CD4-positive, alpha-beta T cell treated with Interleukin-12 subunit alpha and Interleukin-12 subunit beta, for 1 hour (primary cell): ENCODE data around the gene GLYR1.

Experiments
- DNase-seq: peaks from one replicate; pipeline ENCODE4 v3.0.0-alpha.2; 2020

GLYR1 gene

DNA sequence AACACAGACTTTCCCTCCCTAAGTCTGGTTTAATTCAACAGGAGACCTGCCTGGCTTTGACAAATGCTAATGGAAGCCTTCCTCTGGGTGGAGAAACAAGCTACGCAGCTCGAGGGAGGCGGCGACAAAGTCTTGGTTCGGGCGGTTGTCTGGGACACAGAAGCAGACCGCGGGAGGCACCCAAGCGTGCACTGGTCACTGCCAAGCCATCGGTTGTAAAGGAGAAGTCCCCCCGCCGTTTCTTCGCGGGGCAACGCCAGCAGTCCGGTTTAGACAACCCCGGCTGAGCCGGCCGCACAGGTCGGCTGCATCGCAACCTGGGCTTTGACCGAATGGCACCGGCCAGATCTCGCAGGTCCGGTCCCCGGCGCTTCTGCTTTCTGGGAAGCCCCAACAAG, 586 bp downstream of the GLYR1 start:
- DNase-seq = peak; percentile 36

- DNase-seq = no peak
Observed at GRCh38 chr16:4840984-4841383, 6.1 kb downstream of the GLYR1 start.

DNA sequence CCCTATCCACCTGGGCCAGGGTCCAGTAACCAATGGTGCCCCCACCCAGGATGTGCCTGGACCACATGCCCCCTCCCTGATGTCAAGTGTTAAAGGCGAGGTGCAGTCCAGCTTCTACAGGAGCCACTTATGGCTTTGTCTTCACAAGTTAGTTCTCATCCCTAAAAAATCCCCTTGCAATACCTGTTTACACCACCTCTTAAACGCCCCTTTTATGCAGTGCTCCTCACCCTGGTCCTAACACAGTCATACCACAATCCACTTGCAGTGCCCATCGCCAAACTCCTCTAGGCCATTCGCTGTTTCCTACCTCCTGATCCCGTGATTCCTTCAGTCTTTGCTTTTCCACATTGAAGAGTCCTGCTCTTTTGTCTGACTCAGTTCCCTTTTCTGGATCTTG, 7.1 kb downstream of the GLYR1 start:
- DNase-seq = no peak

DNA sequence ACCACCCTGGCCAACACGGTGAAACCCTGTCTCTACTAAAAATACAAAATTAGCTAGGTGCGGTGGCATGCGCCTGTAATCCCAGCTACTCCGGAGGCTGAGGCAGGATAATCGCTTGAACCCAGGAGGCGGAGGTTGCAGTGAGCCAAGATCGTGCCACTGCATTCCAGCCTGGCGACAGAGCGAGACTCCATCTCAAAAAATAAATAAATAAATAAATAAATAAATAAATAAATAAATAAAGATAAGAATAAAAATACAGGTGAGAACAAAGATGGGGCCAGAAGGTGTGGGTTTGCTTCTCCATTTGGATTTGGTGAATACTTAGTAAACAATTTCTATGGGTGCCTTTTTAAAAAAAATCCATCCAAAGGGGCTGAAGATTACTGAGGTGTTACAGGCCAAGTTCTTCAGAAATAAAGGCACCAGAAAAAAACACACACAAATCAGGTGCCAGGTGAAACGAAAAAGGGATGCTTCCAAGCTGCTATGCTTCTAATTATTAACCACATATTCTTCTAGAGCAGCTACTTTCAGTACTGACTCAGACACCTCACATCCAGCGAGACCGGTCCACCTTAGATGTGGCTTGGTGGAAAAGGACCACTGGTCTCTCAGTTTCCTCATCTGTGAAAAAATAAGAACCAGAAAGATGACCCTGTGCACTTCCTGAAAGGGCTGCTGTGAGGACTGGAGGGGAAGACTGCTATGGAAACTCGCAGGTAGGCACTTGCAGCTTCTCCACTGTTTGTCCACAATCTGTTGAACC, 9.2 kb downstream of the GLYR1 start:
- DNase-seq = no peak

GRCh38 chr16:4836727-4837126, 10.4 kb downstream of the GLYR1 start:
- no peak for DNase-seq

DNA sequence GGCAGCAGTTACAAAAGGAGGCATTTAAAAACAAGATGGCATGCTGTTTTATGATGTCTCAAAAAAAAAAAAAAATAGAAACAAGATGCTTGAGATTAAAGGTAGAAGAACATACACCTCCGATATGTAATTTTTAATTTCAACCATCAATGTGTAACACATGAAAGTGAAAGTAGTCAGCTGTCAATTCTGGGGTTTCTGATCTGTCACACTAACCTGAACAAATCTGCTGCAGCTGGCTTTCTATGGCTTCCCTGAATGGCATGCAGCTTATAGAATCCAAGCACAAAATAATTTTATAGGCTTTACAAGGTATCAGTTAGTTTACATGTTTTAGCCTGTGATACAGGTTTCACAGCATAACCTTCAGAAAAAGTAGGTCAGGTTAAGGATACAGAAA, 13.5 kb downstream of the GLYR1 start:
- DNase-seq = no peak

DNA sequence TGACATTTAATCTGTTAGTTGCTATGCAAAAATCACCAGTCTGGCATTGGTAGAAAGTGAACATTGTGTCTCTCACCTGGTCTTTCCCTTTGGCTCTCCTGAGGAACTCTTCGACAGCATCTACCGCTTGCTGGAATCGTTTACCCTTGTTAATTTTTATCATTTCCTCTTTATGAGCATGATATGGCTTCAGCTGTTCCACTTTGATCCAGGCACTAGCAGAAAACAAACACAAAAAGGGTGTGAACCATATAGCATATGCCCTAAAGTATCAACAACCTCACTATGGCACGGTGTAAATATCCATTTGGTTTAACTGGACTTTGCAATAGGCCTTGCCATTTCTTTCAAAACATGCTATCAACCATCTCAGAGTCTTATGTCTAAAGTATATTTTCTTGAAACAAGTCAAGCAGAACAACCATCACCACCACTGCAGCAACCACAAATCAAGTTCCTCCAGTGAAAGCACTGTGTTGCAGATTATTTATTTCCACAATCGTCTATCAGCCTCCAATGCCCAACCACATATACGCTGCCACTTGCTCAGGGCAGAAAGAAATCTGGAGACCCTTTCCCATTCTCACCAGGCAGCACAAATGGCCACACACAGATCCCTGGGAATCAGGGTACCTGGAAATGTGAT, 14.3 kb downstream of the GLYR1 start:
- no peak for DNase-seq

DNA sequence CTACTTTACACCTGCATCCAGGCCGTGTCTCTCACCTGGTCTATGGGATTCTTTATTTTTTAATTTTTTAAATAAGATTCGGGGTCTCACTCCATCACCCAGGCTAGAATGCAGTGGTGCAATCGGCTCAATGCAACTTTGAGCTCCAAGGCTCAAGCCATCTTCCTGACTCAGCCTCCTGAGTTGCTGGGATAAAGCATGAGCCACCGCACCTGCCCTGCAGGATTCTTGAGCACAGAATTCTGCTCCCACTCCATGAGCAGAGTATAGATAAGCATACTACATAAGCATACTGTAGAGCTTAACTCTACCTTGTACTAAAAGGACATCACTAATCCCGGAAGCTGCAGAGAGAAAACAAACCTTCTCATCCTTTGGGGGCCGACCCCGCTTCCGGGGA, 15.5 kb downstream of the GLYR1 start:
- DNase-seq = no peak

DNA sequence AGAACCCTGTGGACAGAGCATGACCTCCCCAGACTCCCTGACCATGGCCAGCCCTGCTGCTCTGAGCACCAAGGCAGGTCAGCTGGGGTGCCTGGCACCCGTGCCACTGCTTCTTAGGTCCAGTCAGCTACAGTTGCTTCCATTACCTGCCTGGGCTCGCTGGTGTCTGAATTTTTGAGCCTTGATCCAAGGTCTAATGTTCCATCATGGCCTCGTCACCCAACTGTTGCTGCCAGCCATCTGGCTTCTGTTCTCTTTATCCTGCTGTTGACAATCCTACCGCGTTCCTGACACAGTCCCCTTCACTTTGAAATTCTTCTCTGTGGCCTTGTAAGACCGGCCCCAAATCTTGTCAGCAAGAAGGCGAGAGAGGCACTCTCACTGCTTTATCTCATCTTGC, 16.7 kb downstream of the GLYR1 start:
- DNase-seq = no peak

DNA sequence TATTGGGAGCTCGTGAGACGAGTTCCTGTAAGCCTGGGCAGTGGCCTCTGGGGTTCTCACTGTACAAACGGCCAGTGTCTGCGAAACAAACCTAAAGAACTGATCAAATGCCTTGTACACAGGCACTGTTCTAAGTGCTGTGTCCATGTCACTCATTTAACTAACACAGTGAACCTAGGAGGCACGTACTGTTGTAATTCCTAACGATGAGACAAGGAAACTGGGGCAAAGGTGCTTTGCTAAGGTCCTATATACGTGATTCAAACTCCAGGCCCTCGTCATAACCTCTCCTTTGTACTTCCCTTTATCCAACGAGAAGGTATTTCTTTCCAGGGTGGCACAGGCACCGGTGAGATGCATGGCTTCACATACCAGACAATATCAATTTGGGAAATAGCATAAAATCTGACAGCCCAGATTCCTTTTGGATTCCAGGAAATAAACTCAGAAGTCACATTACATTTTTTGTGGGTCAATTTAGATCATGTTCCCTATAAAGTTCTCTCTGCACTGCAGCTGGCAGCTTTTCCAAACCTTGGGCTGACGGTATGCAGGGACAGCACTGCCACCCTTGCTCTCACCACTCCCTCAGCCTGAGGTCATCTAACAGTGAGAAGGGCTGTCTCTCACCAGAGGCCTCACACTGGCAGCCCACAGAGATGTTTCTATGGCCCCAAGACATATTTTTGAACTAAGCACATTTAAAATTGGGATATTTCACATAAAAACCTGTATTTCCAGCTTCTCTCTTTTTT, 18.3 kb downstream of the GLYR1 start:
- no peak for DNase-seq

DNA sequence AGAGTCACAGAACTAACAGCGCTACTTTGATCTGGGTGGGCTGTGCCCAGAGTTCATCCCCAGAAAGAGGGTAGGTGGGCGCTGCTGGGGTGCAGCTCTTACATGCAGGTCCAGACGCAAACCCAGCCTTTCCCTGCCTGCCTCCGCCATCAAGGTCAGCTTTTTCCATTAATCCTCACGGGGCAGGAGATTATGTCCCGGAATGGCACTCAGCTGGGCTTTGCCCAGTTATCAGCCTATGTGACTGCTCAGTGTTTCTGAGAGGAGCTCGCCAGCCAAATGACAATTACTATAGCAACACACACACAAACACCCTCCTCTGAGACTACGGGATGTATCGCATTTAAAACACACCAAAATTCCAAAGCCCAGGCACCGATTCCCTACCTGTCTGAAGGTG, 20.1 kb downstream of the GLYR1 start:
- DNase-seq = no peak

GRCh38 chr16:4826526-4826925, 20.6 kb downstream of the GLYR1 start:
- DNase-seq = no peak

- no peak for DNase-seq
Observed at GRCh38 chr16:4825196-4825595, 21.9 kb downstream of the GLYR1 start.

- no peak for DNase-seq
Observed at GRCh38 chr16:4820652-4821051, 26.4 kb downstream of the GLYR1 start.

- DNase-seq = no peak
Observed at GRCh38 chr16:4814542-4815173, 32.4 kb downstream of the GLYR1 start.

GRCh38 chr16:4814046-4814445, 33.0 kb downstream of the GLYR1 start:
- no peak for DNase-seq

DNA sequence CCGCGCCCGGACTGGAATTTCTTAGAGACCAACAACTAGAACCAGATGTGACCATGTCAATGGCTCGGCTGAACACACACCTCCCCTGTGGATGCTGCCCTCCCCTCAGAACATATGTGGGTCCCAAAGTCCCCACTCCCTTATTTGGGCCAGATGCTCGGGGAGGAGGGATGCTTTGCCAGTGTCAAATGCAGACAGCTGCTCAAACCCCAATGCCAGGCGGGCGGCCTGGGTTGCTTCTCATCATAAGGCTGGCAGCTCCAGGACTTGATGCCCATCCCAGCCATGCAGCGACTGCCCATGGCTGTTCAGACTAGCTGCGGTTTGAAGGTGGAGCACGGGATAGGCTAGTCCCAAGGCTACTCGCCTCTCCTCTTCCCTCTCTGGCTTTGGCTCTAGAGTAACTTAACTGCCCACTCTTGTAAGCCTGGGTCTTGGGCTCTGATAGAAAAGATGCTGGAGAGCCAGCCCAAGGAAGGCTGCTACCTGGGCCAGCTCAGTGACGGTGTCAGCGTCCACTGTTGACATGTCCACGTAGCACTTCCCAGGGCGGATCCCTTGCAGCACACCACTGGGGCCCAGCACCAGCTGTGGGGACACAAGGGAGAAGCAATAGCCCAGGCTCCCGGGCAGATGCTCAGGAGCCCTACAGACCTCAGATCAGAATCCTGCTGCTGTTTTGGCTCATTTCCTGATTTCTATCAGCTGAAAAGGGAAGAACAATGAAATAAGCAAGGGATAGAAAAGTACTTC, 33.7 kb downstream of the GLYR1 start:
- DNase-seq = no peak

DNA sequence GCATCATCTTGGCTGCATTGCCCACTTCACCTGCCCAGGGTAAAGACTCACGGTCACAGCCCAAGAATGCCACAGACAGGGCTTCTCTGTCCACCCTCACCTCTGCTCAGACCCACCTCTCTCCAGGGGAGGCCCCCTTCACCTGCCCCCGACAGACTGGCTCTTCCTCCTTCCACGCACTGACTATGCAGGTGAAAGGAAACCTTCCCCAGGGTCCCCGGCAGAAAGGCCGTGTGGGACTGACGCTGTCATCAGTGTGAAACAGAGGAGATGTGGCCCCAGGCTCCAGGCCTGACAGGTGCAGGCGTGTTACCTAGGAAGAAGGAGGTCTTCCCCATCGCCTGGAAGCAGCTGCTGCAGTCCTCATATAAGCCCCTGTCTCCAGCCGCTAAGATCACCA, 35.3 kb downstream of the GLYR1 start:
- no peak for DNase-seq

GRCh38 chr16:4811242-4811641, 35.8 kb downstream of the GLYR1 start:
- DNase-seq = no peak

- DNase-seq = no peak
Observed at GRCh38 chr16:4806280-4806679, 40.8 kb downstream of the GLYR1 start.

DNA sequence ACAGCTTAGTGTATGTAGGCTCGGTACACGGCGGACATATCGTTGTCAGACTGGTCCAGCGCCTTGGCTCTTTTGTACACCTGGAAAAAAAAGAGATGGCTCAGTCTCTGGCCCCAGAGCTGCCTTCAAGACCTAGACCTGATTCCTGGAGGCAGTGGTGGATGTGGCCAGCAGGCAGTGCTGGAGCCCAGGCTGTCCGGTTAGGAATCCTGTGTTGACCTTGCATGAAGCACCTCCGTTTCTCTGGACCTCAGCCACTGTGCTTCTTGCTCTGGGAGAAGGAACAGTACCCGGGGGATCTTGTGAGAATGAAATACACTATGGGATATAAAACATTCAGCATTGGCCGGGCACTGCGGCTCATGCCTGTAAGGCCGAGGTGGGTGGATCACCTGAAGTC, 41.9 kb downstream of the GLYR1 start:
- DNase-seq = no peak

- DNase-seq = no peak
Observed at GRCh38 chr16:4803898-4804762, 43.0 kb downstream of the GLYR1 start.
